ENCODE measurements around the gene EIF1.
A peak's percentile ranks its signal among the peaks of the same experiment; 100 is the strongest.

Gene EIF1

DNA sequence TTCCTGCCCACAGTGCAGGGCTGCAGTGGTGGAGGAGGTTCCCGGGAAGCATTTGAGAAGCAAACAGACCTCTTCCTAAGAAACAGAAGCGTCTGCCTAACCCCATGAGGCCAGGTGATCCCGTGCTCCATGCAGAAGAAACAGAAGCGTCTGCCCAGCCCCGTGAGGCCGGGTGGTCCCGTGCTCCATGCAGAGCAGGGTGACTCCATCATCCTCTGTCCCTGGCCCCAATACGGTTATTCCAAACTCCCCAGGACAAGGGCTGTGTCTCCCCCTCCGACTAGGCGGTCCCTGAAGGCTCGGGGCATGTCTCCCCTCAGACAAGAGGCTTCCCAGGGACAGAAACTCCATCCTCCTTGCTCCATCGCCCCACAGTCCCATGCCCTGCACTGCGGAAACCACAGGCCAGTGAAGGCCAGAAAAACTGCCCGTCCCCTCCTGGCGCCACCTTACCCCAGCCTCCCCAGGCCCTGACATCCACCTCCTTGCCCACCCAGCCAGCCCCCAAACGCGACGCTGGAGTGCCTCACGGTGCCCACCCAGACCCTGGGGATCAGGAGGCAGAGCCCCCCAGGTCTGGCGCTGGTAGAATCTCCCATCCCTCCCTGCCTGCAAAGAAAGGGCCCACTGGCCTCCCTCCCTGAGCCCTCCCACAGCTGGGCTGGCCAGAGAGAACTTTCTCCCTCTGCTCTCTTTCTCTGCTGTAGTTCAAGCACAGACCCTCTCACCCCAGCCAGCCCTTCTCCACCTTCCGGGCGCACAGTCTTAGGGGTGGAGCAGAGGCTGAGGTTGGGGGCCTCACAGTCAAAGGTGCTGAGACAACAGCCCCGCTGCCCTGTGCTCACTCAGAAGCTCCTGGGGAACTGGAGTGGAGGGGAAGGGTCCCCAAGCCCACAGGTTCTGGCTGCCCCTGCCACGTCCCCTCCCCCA lies 33.7 kb upstream of the EIF1 start:
- no peak for DNase-seq

- DNase-seq: no peak
Observed at GRCh38 chr17:41655611-41656111, 33.0 kb upstream of the EIF1 start.

- DNase-seq: no peak
Observed at GRCh38 chr17:41656249-41657023, 32.2 kb upstream of the EIF1 start.

DNA sequence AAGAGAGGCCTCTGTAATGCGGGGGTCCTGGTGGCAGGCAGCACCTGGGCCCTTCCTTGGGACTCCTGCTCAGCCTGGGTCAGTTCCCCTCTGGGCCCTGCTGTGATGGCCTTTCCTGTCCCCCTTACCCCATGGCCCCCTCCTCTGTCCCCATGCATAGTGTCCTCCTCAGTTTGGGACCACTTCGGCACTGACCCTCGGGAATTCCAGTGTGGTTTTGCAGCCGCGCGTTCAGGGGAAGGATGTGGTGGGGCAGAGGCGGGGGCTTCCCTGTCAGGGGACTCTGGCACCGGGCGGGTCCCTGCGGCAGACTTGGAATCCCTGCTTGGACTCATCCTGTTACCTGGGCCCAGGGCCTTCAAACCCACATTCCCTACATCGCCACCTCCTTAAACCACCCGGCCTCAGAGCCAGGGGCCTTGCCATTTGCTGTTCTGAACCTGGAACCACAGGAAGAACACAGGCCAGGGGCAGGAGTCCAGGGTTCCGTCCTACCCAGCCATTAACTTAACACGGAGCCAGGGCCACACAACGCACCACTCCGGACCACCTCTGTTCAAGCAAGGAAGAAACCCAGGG lies 31.4 kb upstream of the EIF1 start:
- no peak for DNase-seq

GRCh38 chr17:41657936-41658335 lies 30.7 kb upstream of the EIF1 start:
- DNase-seq: no peak

- DNase-seq: no peak
Observed at GRCh38 chr17:41658846-41659245, 29.8 kb upstream of the EIF1 start.

- no peak for DNase-seq
Observed at GRCh38 chr17:41659427-41660212, 29.1 kb upstream of the EIF1 start.

GRCh38 chr17:41660221-41660711 lies 28.4 kb upstream of the EIF1 start:
- DNase-seq: no peak

- DNase-seq: no peak
Observed at GRCh38 chr17:41663451-41664171, 25.1 kb upstream of the EIF1 start.

DNA sequence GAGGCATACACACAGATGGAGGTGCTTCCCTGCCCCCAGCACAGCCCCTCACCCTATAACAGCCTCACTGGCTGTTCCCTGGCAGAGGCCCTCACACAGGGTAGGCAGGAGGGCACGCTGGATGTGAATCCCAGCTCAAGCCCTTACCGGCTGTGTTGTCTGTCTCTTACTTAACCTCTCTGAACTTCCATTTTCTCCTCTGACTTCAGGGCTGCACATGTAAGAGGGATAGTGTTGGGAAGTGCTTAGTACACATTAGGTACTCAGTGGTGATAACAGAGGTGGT lies 24.6 kb upstream of the EIF1 start:
- DNase-seq: no peak

- DNase-seq: no peak
Observed at GRCh38 chr17:41664587-41665565, 23.8 kb upstream of the EIF1 start.

DNA sequence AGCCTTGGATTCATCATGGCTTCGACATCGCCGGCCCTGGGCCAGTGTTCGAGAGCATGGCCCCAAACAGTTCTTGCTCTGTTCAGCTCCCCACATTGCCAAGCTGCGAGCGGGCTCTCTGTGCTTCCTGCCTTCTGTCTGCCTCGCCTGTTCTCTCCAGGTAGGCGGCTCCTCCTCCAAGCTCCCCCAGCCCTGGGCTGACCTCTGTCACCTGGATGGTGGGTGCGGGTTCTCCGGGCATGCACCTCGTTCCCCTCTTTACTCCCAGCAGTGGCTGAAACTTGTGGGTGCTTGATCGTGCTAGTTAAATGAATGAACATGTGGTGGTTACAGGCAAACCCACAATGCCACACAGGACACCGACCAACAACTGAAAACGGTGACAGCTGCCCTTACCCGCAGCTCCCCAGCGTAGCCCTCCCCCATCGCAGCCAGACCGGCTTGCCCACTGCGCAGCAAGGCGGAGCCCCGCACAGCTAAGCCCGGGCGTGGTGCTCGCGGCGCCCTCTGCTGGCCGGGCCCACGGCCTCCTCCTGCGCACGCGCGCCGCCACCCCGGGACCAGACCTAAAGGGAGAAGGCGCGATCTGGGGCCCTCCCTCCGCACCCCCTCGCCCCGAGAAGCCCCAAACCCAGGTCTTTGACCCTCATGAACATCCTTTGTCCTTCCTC lies 23.0 kb upstream of the EIF1 start:
- DNase-seq: peak in 56 of 58 donors; percentile 15 to 91 (median 77)

DNA sequence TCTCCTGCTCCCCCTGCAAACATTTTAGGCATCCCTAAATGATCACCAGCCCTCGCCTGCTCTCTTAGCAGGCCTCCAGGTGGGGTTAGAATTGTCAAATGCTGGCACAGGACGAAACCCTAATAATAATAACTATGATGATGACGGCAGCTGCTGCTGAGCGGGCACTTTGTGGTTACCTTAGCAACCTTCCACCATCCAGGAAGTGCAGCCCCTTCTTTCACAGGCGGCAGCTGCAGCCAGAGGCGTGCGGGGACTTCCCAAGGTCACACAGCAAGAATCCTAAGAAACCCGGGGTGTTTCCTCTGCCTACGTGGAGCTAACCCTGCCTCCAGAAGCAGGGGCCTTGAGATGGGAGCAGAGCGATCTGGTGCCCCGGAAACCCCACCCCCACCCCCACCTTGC lies 22.4 kb upstream of the EIF1 start:
- DNase-seq: peak in 11 of 58 donors; percentile 50 to 81 (median 65)

DNA sequence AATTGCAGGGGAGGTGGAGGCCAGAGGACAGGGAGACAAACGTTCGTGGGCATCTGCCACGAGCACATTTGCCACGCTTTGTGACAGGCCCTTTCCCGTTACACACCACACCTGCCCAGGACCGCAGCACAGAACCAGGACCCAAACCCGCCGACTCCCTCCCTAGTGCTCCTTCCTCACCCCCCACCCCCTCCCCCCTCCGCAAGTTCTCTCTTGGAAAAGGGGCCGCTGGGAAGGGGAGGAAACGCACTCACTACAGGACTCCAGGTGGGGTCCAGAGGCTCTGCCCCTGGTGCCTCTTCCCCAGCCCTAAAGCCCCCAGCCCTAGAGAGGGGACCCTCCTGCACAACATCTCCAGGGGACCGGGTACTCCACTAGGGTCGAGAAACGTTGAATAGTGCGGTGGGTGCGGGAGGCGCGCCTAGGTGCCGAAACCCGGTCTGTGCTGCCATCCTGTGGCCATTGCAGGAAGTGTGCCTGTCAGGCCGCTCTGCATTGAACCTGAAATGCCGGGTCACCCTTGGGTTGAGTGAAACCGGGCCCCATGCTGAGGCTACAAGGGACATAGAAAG lies 21.9 kb upstream of the EIF1 start:
- DNase-seq: peak in 56 of 58 donors; percentile 14 to 84 (median 70)

DNA sequence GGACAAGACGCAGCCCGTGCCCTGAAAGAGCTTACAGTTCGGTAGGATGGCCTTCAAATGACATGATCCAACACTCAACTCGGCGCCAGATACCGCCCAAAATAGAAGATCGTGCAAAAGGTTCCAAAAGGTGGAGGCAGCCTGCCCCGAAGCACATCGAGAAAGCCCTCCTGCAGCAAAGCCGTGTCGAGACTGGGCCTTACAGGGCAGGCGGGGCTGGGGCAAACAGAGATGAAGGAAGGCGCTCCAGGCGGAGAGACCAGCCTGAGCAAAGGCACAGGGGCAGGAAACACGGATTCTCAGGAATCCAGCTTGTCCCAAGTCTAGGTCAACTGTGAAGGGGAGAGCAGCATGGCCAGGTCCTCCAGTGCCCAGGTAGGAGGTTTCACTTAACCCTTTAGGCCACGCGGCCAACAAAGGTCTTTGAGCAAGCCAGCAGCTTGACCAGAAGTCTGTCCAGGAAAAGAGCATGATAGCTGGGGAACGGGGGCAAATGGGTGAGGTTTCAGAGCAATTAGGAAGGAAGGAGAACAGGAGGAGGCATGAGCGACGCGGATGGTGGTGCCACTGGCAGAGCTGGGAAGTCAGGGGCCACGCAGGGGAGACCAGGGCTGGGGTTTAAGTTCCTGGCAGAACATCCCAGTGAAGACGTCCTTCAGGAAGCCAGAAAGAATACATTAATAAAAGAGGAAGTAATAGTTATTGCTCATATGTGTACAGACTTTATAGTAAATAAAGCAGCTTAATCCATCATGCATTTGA lies 21.2 kb upstream of the EIF1 start:
- DNase-seq: no peak

DNA sequence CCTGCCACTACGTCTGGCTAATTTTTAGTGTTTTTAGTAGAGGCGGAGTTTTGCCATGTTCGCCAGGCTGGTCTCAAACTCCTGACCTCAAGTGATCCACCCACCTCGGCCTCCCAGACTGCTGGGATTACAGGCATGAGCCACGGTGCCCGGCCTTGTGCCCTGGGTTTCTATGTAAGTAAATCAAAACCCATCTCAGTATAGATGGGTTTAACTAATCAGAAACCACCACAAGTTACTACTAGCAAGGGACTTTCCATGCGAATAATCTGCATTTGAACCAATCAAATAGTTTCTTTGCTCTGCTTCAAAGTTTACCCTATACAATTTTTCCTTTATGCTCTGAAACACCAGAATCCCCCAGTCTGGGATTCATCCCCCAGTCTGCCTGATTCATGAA lies 16.5 kb upstream of the EIF1 start:
- no peak for DNase-seq
